H1 (cell line): ENCODE results near the gene RAVER2. TPM values are rescaled to one million over a fixed set of nuclear protein-coding genes. Genes with fewer than 3 reads are reported as not detected.

ENCODE experiments used
- CTCF ChIA-PET: fragments of 300-600 bp; sonication (Branson Sonifier 250); formaldehyde crosslinking; loops from one replicate; lab custom pipeline; 2021; ENCODE audit not compliant: partially characterized antibody; lab: Charles Lee
- POLR2A ChIA-PET: fragments of 300-600 bp; sonication (Branson Sonifier 250); formaldehyde crosslinking; loops from one replicate; lab custom pipeline; 2021; ENCODE audit warnings: inconsistent platforms; ENCODE audit not compliant: partially characterized antibody; lab: Charles Lee
- DNase-seq, 2 experiments: peaks; one replicate each; pipeline versions ENCODE4 v3.0.0 to v3.0.0-alpha.2; 2010 to 2022; ENCODE audit warnings: low spot score in 2 of 2, low read depth in 1 of 2, mixed read lengths in 1 of 2
- FAIRE-seq: peaks from 2 replicates; lab custom pipeline; 2011; peaks lifted over from hg19 to GRCh38; lab: Jason Lieb, UNC
- H2AFZ ChIP-seq: 2 replicates; pipeline ENCODE4 v1.8.1; 2012; ENCODE audit warnings: low read length, inconsistent platforms
- H2AK5ac ChIP-seq: 2 replicates; pipeline ENCODE4 v1.6.1; 2013; ENCODE audit warnings: low read depth, low read length
- H2BK120ac ChIP-seq: replicated peaks from 2 replicates; pipeline ENCODE3; 2013; ENCODE audit warnings: low read depth, low read length, inconsistent platforms
- H2BK12ac ChIP-seq: 2 replicates; pipeline ENCODE4 v1.6.1; 2013; ENCODE audit warnings: low read depth, low read length
- H2BK15ac ChIP-seq: 2 replicates; pipeline ENCODE4 v1.6.1; 2013; ENCODE audit warnings: low read length
- H2BK20ac ChIP-seq: 2 replicates; pipeline ENCODE4 v1.6.1; 2013; ENCODE audit warnings: low read length
- H2BK5ac ChIP-seq: 2 replicates; pipeline ENCODE4 v1.6.1; 2013; ENCODE audit warnings: low read depth, low read length
- H3K14ac ChIP-seq: 2 replicates; pipeline ENCODE4 v1.6.1; 2013; ENCODE audit warnings: inconsistent platforms; ENCODE audit not compliant: insufficient read length
- H3K18ac ChIP-seq: 2 replicates; pipeline ENCODE4 v1.6.1; 2013; ENCODE audit warnings: low read length; ENCODE audit errors: extremely low read depth
- H3K23ac ChIP-seq: 2 replicates; pipeline ENCODE4 v1.6.1; 2013; ENCODE audit warnings: inconsistent platforms; ENCODE audit not compliant: insufficient read length
- H3K23me2 ChIP-seq: 2 replicates; pipeline ENCODE4 v1.6.1; 2013; ENCODE audit warnings: low read depth, low read length
- H3K27ac ChIP-seq: 2 replicates; pipeline ENCODE4 v1.6.1; 2011; ENCODE audit warnings: low read depth, low read length, inconsistent platforms
- H3K27me3 ChIP-seq, 4 experiments: replicated peaks in 1 of 4; 1 replicate in 1 of 4; 2 replicates in 3 of 4; pipeline versions ENCODE4 v1.6.1 to v1.8.1; 2011 to 2013; ENCODE audit warnings: low read length in 3 of 4, mild to moderate bottlenecking in 3 of 4, inconsistent platforms in 2 of 4, mixed read lengths in 2 of 4, moderate library complexity in 1 of 4; ENCODE audit not compliant: control insufficient read depth in 3 of 4, insufficient read depth in 3 of 4; ENCODE audit errors: extremely low read depth in 1 of 4
- H3K36me3 ChIP-seq, 4 experiments: 2 replicates each; pipeline versions ENCODE4 v1.6.1 to v1.8.1; 2011 to 2013; ENCODE audit warnings: mild to moderate bottlenecking in 4 of 4, low read length in 3 of 4, moderate library complexity in 2 of 4, control low read depth in 1 of 4, inconsistent platforms in 1 of 4; ENCODE audit not compliant: insufficient read depth in 4 of 4, control insufficient read depth in 2 of 4
- H3K4ac ChIP-seq: replicated peaks from 2 replicates; pipeline ENCODE3; 2013; ENCODE audit warnings: low read length, low read depth, mixed read lengths, inconsistent platforms; ENCODE audit not compliant: insufficient read length
- H3K4me1 ChIP-seq, 4 experiments: replicated peaks in 1 of 4; 1 replicate in 1 of 4; 2 replicates in 3 of 4; pipeline versions ENCODE4 v1.6.1 to v1.8.1; 2011 to 2013; ENCODE audit warnings: low read length in 3 of 4, inconsistent platforms in 2 of 4, mixed read lengths in 1 of 4; ENCODE audit not compliant: insufficient read depth in 4 of 4, control insufficient read depth in 3 of 4
- H3K4me2 ChIP-seq, 2 experiments: 2 replicates each; pipeline versions ENCODE4 v1.6.1 to v1.8.1; 2011 to 2013; ENCODE audit warnings: low read depth in 2 of 2, low read length in 2 of 2, control low read depth in 1 of 2, inconsistent platforms in 1 of 2, mild to moderate bottlenecking in 1 of 2; ENCODE audit not compliant: insufficient read depth in 1 of 2
- H3K4me3 ChIP-seq, 4 experiments: fragments of 200-600, 300-600 bp in 1 of 4; sonication (generic), shearing (Covaris generic), sonication (Bioruptor Twin) in 1 of 4; 2 replicates each; pipeline versions ENCODE4 v1.5.1 to v1.8.1; 2011 to 2016; ENCODE audit warnings: low read length in 4 of 4, low read depth in 3 of 4, control low read depth in 2 of 4, inconsistent platforms in 2 of 4, mild to moderate bottlenecking in 2 of 4, mixed read lengths in 1 of 4, moderate library complexity in 1 of 4; ENCODE audit not compliant: insufficient read depth in 2 of 4; ENCODE audit errors: extremely low read depth in 1 of 4
- H3K56ac ChIP-seq: replicated peaks from 2 replicates; pipeline ENCODE3; 2013; ENCODE audit warnings: low read depth, mild to moderate bottlenecking, mixed read lengths, low read length, inconsistent platforms; ENCODE audit not compliant: insufficient read length
- H3K79me1 ChIP-seq: 2 replicates; pipeline ENCODE4 v1.6.1; 2013; ENCODE audit warnings: low read depth, low read length, control low read depth
- H3K79me2 ChIP-seq, 2 experiments: 2 replicates each; pipeline versions ENCODE4 v1.6.1 to v1.8.1; 2012 to 2013; ENCODE audit warnings: low read length in 2 of 2, mild to moderate bottlenecking in 2 of 2, inconsistent platforms in 1 of 2; ENCODE audit not compliant: insufficient read depth in 2 of 2, control insufficient read depth in 1 of 2
- H3K9ac ChIP-seq, 4 experiments: replicated peaks in 1 of 4; 1 replicate in 1 of 4; 2 replicates in 3 of 4; pipeline versions ENCODE4 v1.6.1 to v1.8.1; 2011 to 2013; ENCODE audit warnings: low read depth in 3 of 4, low read length in 3 of 4, control low read depth in 2 of 4, mild to moderate bottlenecking in 2 of 4, moderate library complexity in 2 of 4, inconsistent platforms in 1 of 4; ENCODE audit errors: extremely low read depth in 1 of 4
- H3K9me3 ChIP-seq, 2 experiments: 2 replicates each; pipeline versions ENCODE4 v1.6.1 to v1.8.1; 2012 to 2013; ENCODE audit warnings: mild to moderate bottlenecking in 2 of 2, moderate library complexity in 2 of 2, control low read depth in 1 of 2, inconsistent platforms in 1 of 2, low read depth in 1 of 2, low read length in 1 of 2, mixed read lengths in 1 of 2; ENCODE audit not compliant: insufficient read depth in 2 of 2
- H4K20me1 ChIP-seq, 2 experiments: replicated peaks in 1 of 2; 2 replicates each; pipeline versions ENCODE3 to v1.8.1; 2011 to 2013; ENCODE audit warnings: inconsistent platforms in 2 of 2, low read length in 2 of 2, mild to moderate bottlenecking in 1 of 2; ENCODE audit not compliant: insufficient read depth in 2 of 2, control insufficient read depth in 1 of 2
- H4K5ac ChIP-seq: 2 replicates; pipeline ENCODE4 v1.6.1; 2013; ENCODE audit warnings: low read length, low read depth, mixed read lengths, inconsistent platforms; ENCODE audit not compliant: insufficient read length
- H4K8ac ChIP-seq: 2 replicates; pipeline ENCODE4 v1.8.0; 2013; ENCODE audit warnings: mild to moderate bottlenecking, moderate library complexity, low read length, inconsistent platforms; ENCODE audit not compliant: insufficient read depth; ENCODE audit errors: extremely low read depth
- H4K91ac ChIP-seq: replicated peaks from 2 replicates; pipeline ENCODE3; 2013; ENCODE audit warnings: low read length, mixed read lengths, inconsistent platforms; ENCODE audit not compliant: insufficient read length
- WGBS, 2 experiments: shearing (Covaris generic) in 1 of 2; methylation state at CpG; one replicate each; pipeline versions ENCODE4 v1.1.6 to v1.1.7; 2013 to 2015; ENCODE audit warnings: low lambda C conversion rate in 2 of 2, mixed read lengths in 2 of 2, inconsistent platforms in 1 of 2, low coverage in 1 of 2, missing lambda C conversion rate in 1 of 2; ENCODE audit not compliant: insufficient replicate concordance in 2 of 2, insufficient coverage in 1 of 2, insufficient read length in 1 of 2; ENCODE audit errors: extremely low coverage in 1 of 2, missing lambda C conversion rate in 1 of 2; 5-methylcytosine and 5-hydroxymethylcytosine counted together
- polyA plus RNA-seq, 7 experiments: library from polyadenylated mRNA; depleted of rRNA in 3 of 7; stranded (reverse) in 5 of 7; unstranded in 2 of 7; fragments of >200 nt in 5 of 7; fragments of 200-250 nt in 2 of 7; gene quantifications; 1 replicate in 5 of 7; 2 replicates in 1 of 7; 4 replicates in 1 of 7; pipeline versions ENCODE4 v1.2.1 to v1.2.3, GENCODE V29; 2011 to 2013; ENCODE audit warnings: missing spikeins in 2 of 7, mixed read lengths in 2 of 7
- total RNA-seq: library from RNA; stranded (reverse); fragmentation: NEBNext Ultra II Directional; extraction: Animal tissue kit (Norgen Biotek cat#: 25700); gene quantifications from 2 replicates; pipeline ENCODE4 v1.2.1, GENCODE V29; 2021

Gene RAVER2
- total and polyA plus RNA-seq, 2 of the 8 experiments (the other 6 are each of a cell fraction or from before 2014, with no cell fraction given), result 10.5 to 19.5 TPM

DNA sequence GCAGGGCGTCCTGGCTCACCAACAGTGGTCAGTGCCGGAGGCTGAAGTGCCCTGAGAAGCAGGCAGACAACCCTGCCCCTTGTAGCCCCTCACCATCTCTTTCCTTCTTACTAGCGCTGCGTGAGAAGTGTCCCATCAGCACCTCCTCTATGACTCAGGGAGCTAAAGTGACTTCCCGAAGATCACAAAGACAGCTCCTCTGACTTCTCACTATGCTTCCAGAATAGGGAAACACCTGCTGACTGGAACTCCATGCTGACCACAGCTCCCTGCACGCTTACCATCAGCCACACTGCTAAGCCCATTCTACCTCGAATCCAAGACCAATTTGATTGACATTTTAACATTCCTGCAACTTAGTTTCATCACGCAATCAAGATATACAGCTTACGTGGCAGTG, 128.7 kb downstream of the RAVER2 start:
- Histone ChIP-seq H3K36me3 (no peaks in the 10 kb centered on the region; a peak in 1 of 8 replicates), H3K4me2 (no peak overlapping the region), H2BK12ac (no peak overlapping the region), H2AK5ac (no peak overlapping the region), H3K4me1 (peaks cover 0 to 3% (median 1%) of the 10 kb centered on the region in 4 experiments; a peak in 2 of 7 replicates), H3K27ac (no peak overlapping the region), H3K4me3 (no peak overlapping the region), H3K27me3 (no peaks in the 10 kb centered on the region), H3K9me3 (no peaks in the 10 kb centered on the region), H4K8ac (no peak overlapping the region), H3K23me2 (no peaks in the 10 kb centered on the region), H4K20me1 (no peaks in the 10 kb centered on the region), H4K91ac (no peak overlapping the region), H3K79me1 (no peaks in the 10 kb centered on the region), H2BK20ac (no peak overlapping the region), H3K4ac (no peak overlapping the region), H3K23ac (no peak overlapping the region), H3K18ac (no peak overlapping the region), H4K5ac (no peak overlapping the region), H2BK15ac (no peak overlapping the region), H2BK5ac (no peak overlapping the region), H3K56ac (no peak overlapping the region), H2BK120ac (no peak overlapping the region), H2AFZ (no peak overlapping the region), H3K79me2 (no peaks in the 10 kb centered on the region), H3K9ac (no peak overlapping the region), H3K14ac (no peak overlapping the region)
- DNase-seq, result no peak
- no peak for FAIRE-seq
- CTCF ChIA-PET, result interaction anchor here (1.0 kb wide), 1 partner anchor 9 kb away, joined by 3 read pairs; no protein-coding TSS in a partner anchor
- 93% methylated on average over 9 of the region's 9 CpGs; no CpG with 5 or more reads in 1 of the 2 experiments for WGBS, 2 experiments
- POLR2A ChIA-PET, result no interaction called here
